ENCODE measurements around the gene COL4A5.

The COL4A5 gene

GRCh38 chrX:108557580-108557979, 117.9 kb downstream of the COL4A5 start (continued):
- TF ChIP-seq ZNF138 (tag by site-specific recombination; IDR thresholded peaks at IDR 0.05; ENCODE audit: borderline replicate concordance) (no peak), ZNF404 (tag by site-specific recombination; IDR thresholded peaks at IDR 0.05) (no peak), ZXDB (tag by site-specific recombination; IDR thresholded peaks at IDR 0.05) (no peak)
- TF ChIP-seq, protein P1, sequence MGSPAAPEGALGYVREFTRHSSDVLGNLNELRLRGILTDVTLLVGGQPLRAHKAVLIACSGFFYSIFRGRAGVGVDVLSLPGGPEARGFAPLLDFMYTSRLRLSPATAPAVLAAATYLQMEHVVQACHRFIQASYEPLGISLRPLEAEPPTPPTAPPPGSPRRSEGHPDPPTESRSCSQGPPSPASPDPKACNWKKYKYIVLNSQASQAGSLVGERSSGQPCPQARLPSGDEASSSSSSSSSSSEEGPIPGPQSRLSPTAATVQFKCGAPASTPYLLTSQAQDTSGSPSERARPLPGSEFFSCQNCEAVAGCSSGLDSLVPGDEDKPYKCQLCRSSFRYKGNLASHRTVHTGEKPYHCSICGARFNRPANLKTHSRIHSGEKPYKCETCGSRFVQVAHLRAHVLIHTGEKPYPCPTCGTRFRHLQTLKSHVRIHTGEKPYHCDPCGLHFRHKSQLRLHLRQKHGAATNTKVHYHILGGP (tag by site-specific recombination; IDR thresholded peaks at IDR 0.05): no peak

- Histone ChIP-seq H3K4me3 (ENCODE audit: low read depth, low read length) (no peak overlapping the region), H3K27ac (ENCODE audit: extremely low read depth, low read depth, low read length) (no peak overlapping the region), H3K36me3 (ENCODE audit: control insufficient read depth in 2 of 2, insufficient read depth in 1 of 2, low read length in 2 of 2) (peaks cover 0 to 19% of the 10 kb centered on the region in 2 experiments; a peak in 1 of 3 replicates), H3K4me1 (ENCODE audit: control insufficient read depth, insufficient read depth, low read length) (no peaks in the 10 kb centered on the region), H3K9me3 (ENCODE audit: control insufficient read depth, insufficient read depth, low read depth, low read length) (no peaks in the 10 kb centered on the region)
- POLR2A ChIA-PET: no interaction called here
- no peak for TF ChIP-seq ZNF155 (tag by site-specific recombination; IDR thresholded peaks at IDR 0.05)
- no peak for TF ChIP-seq ZNF112 (tag by site-specific recombination; IDR thresholded peaks at IDR 0.05)
- no peak for TF ChIP-seq ZNF791 (tag by site-specific recombination; IDR thresholded peaks at IDR 0.05)
- no peak for TF ChIP-seq INSM2 (tag by site-specific recombination; IDR thresholded peaks at IDR 0.05)
- TF ChIP-seq KLF8 (tag by site-specific recombination; IDR thresholded peaks at IDR 0.05): no peak
- no peak for TF ChIP-seq MYNN (tag by site-specific recombination; IDR thresholded peaks at IDR 0.05; ENCODE audit: borderline replicate concordance)
- no peak for TF ChIP-seq ZNF423 (tag by site-specific recombination; IDR thresholded peaks at IDR 0.05)
- no peak for TF ChIP-seq ELK4 (IDR thresholded peaks at IDR 0.05; ENCODE audit: borderline replicate concordance, low read depth, low read length)
- no peak for TF ChIP-seq ZNF510 (tag by site-specific recombination; IDR thresholded peaks at IDR 0.05; ENCODE audit: insufficient replicate concordance)
- no peak for TF ChIP-seq BCL11A (tag by site-specific recombination; IDR thresholded peaks at IDR 0.05; ENCODE audit: low read depth)
- TF ChIP-seq ZNF530 (tag by site-specific recombination; IDR thresholded peaks at IDR 0.05; ENCODE audit: low read depth): no peak
- TF ChIP-seq ZNF555 (tag by site-specific recombination; conservative IDR thresholded peaks at IDR 0.05): no peak
- TF ChIP-seq, protein P2, sequence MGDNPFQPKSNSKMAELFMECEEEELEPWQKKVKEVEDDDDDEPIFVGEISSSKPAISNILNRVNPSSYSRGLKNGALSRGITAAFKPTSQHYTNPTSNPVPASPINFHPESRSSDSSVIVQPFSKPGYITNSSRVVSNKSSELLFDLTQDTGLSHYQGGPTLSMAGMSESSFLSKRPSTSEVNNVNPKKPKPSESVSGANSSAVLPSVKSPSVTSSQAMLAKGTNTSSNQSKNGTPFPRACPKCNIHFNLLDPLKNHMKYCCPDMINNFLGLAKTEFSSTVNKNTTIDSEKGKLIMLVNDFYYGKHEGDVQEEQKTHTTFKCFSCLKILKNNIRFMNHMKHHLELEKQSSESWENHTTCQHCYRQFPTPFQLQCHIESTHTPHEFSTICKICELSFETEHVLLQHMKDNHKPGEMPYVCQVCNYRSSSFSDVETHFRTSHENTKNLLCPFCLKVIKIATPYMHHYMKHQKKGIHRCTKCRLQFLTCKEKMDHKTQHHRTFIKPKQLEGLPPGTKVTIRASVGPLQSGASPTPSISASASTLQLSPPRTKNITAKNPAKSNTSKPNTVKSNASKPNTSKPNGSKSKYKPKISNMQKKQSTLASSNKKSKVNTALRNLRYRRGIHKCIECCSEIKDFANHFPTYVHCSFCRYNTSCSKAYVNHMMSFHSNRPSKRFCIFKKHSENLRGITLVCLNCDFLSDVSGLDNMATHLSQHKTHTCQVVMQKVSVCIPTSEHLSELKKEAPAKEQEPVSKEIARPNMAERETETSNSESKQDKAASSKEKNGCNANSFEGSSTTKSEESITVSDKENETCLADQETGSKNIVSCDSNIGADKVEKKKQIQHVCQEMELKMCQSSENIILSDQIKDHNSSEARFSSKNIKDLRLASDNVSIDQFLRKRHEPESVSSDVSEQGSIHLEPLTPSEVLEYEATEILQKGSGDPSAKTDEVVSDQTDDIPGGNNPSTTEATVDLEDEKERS (tag by site-specific recombination; IDR thresholded peaks at IDR 0.05): no peak
- no peak for TF ChIP-seq GLIS1 (tag by site-specific recombination; IDR thresholded peaks at IDR 0.05)
- no peak for TF ChIP-seq ZBTB48 (tag by site-specific recombination; IDR thresholded peaks at IDR 0.05)
- no peak for TF ChIP-seq ZNF521 (tag by site-specific recombination; IDR thresholded peaks at IDR 0.05)
- TF ChIP-seq, protein P3, sequence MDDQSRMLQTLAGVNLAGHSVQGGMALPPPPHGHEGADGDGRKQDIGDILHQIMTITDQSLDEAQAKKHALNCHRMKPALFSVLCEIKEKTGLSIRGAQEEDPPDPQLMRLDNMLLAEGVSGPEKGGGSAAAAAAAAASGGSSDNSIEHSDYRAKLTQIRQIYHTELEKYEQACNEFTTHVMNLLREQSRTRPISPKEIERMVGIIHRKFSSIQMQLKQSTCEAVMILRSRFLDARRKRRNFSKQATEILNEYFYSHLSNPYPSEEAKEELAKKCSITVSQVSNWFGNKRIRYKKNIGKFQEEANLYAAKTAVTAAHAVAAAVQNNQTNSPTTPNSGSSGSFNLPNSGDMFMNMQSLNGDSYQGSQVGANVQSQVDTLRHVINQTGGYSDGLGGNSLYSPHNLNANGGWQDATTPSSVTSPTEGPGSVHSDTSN (CRISPR knock-in tag; IDR thresholded peaks at IDR 0.05): no peak
- TF ChIP-seq TCF7L2 (IDR thresholded peaks at IDR 0.05; ENCODE audit: borderline replicate concordance, low read depth, low read length): no peak
- TF ChIP-seq ZNF366 (tag by site-specific recombination; conservative IDR thresholded peaks at IDR 0.05): no peak
- TF ChIP-seq ZNF394 (tag by site-specific recombination; IDR thresholded peaks at IDR 0.05; ENCODE audit: borderline replicate concordance): no peak
- CTCF ChIA-PET: no interaction called here
Measured at GRCh38 chrX:108558217-108558616, 118.6 kb downstream of the COL4A5 start.
